Panc1 (cell line): ENCODE results near the gene TNK1. TPM values are rescaled to one million over a fixed set of nuclear protein-coding genes. Genes with fewer than 3 reads are reported as not detected.

Experiments
- ATAC-seq: fragments of 200-7000 bp; cut with Tn5 transposase; 2 replicates; pipeline ENCODE4 v1.9.1; 2020; ENCODE audit warnings: mild to moderate bottlenecking, moderate library complexity
- BruUV-seq: library from RNA; stranded (reverse); fragments of 400-500 nt; replicated peaks from 2 replicates; lab custom pipeline; 2021; lab: Mats Ljungman, UMichigan
- CTCF ChIA-PET: fragments of 300-600 bp; sonication (Branson Sonifier 250); formaldehyde crosslinking; loops from one replicate; lab custom pipeline; 2022; ENCODE audit warnings: antibody characterized with exemption; lab: Charles Lee
- POLR2A ChIA-PET: fragments of 300-600 bp; sonication (Branson Sonifier 250); formaldehyde crosslinking; loops from one replicate; lab custom pipeline; 2022; ENCODE audit warnings: antibody characterized with exemption; lab: Charles Lee
- DNase-seq: peaks from one replicate; pipeline ENCODE4 v3.0.0-alpha.2; 2010; ENCODE audit warnings: low read depth, low spot score
- H3K27ac ChIP-seq: 2 replicates; pipeline ENCODE4 v1.5.1; 2011; ENCODE audit warnings: mild to moderate bottlenecking, low read length, inconsistent platforms
- H3K27me3 ChIP-seq: fragments of 200-500 bp; sonication (Bioruptor generic); 2 replicates; pipeline ENCODE4 v1.6.0; 2014; ENCODE audit warnings: low read length, inconsistent platforms; ENCODE audit not compliant: control insufficient read depth, insufficient read depth
- H3K36me3 ChIP-seq: fragments of 200-500 bp; sonication (Bioruptor generic); 2 replicates; pipeline ENCODE4 v1.5.1; 2014; ENCODE audit warnings: inconsistent platforms, mild to moderate bottlenecking, low read length, moderate library complexity; ENCODE audit not compliant: control insufficient read depth, insufficient read depth
- H3K4me1 ChIP-seq: 2 replicates; pipeline ENCODE4 v1.5.1; 2011; ENCODE audit warnings: inconsistent platforms, mild to moderate bottlenecking, low read length, moderate library complexity; ENCODE audit not compliant: control insufficient read depth, insufficient read depth
- H3K4me3 ChIP-seq, 2 experiments: 2 replicates each; pipeline ENCODE4 v1.5.1; 2011 to 2012; ENCODE audit warnings: low read depth in 2 of 2, low read length in 2 of 2, mild to moderate bottlenecking in 2 of 2, inconsistent platforms in 1 of 2, moderate library complexity in 1 of 2
- H3K9me3 ChIP-seq: fragments of 200-500 bp; sonication (Bioruptor generic); 2 replicates; pipeline ENCODE4 v1.5.1; 2014; ENCODE audit warnings: low read depth, mild to moderate bottlenecking, inconsistent platforms, low read length, moderate library complexity; ENCODE audit not compliant: control insufficient read depth, insufficient read depth
- POLR2AphosphoS5 ChIP-seq: IDR thresholded peaks from 2 replicates; pipeline ENCODE4 v1.6.1; 2012; ENCODE audit warnings: mild to moderate bottlenecking, low read depth, low read length, moderate library complexity
- REST ChIP-seq, 2 experiments: IDR thresholded peaks; 2 replicates each; pipeline ENCODE4 v1.6.1; 2011 to 2012; ENCODE audit warnings: low read depth in 2 of 2, control low read depth in 1 of 2, low read length in 1 of 2, mild to moderate bottlenecking in 1 of 2, moderate library complexity in 1 of 2; ENCODE audit not compliant: insufficient read depth in 1 of 2
- SIN3A ChIP-seq: IDR thresholded peaks from 2 replicates; pipeline ENCODE4 v1.6.1; 2012; ENCODE audit warnings: low read depth, mild to moderate bottlenecking, low read length, moderate library complexity, borderline replicate concordance; ENCODE audit not compliant: insufficient read depth
- TCF7L2 ChIP-seq: IDR thresholded peaks from 2 replicates; pipeline ENCODE4 v1.6.1; 2011; ENCODE audit warnings: mild to moderate bottlenecking, low read depth, low read length, inconsistent platforms
- in situ Hi-C: cut with HindIII; loops from 2 replicates; pipeline ENCODE4 v1.10.0; 2016; ENCODE audit warnings: low sequenced_read_pairs, low pct_unique_long_range_greater_than_20kb
- intact Hi-C: fragments of 100-400 bp; cut with micrococcal nuclease; formaldehyde crosslinking; loops from one replicate; pipeline ENCODE4 v1.10.0; 2022; ENCODE audit not compliant: unreplicated experiment
- total RNA-seq: library from RNA; stranded (reverse); gene quantifications from one replicate; pipeline ENCODE4 v1.2.1, GENCODE V29; 2021; ENCODE audit not compliant: unreplicated experiment
- TF ChIP-seq, protein P1 (sequence below): fragments of 450-650 bp; IDR thresholded peaks from 2 replicates; pipeline ENCODE4 v1.5.1; 2017; ENCODE audit warnings: mild to moderate bottlenecking

TNK1 gene
- total RNA-seq, 1 experiment from 2014 or later, result 6.2 TPM

GRCh38 chr17:7417056-7417655, 36.3 kb downstream of the TNK1 start:
- TF ChIP-seq POLR2AphosphoS5, result no peak
- no peak for TF ChIP-seq TCF7L2
- no peak for TF ChIP-seq REST (IDR thresholded peaks at IDR 0.05; ENCODE audit: insufficient read depth in 1 of 2, low read depth in 2 of 2, low read length in 1 of 2)
- TF ChIP-seq, protein P1, sequence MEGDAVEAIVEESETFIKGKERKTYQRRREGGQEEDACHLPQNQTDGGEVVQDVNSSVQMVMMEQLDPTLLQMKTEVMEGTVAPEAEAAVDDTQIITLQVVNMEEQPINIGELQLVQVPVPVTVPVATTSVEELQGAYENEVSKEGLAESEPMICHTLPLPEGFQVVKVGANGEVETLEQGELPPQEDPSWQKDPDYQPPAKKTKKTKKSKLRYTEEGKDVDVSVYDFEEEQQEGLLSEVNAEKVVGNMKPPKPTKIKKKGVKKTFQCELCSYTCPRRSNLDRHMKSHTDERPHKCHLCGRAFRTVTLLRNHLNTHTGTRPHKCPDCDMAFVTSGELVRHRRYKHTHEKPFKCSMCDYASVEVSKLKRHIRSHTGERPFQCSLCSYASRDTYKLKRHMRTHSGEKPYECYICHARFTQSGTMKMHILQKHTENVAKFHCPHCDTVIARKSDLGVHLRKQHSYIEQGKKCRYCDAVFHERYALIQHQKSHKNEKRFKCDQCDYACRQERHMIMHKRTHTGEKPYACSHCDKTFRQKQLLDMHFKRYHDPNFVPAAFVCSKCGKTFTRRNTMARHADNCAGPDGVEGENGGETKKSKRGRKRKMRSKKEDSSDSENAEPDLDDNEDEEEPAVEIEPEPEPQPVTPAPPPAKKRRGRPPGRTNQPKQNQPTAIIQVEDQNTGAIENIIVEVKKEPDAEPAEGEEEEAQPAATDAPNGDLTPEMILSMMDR, result no peak
- TF ChIP-seq SIN3A, result no peak
- Histone ChIP-seq H3K9me3 (no peaks in the 10 kb centered on the region), H3K27me3 (no peaks in the 10 kb centered on the region), H3K4me1 (no peaks in the 10 kb centered on the region), H3K36me3 (no peaks in the 10 kb centered on the region), H3K4me3 (no peak overlapping the region), H3K27ac (no peak overlapping the region)
- CTCF ChIA-PET, result no interaction called here
- DNase-seq, result no peak
- no TSS peak for BruUV-seq
- no peak for ATAC-seq
- in situ Hi-C loops, result no loop called here
- intact Hi-C loops, result no loop called here
- POLR2A ChIA-PET, result no interaction called here

GRCh38 chr17:7418472-7419152, 37.7 kb downstream of the TNK1 start:
- ATAC-seq (no peak), DNase-seq (no peak)
- Histone ChIP-seq H3K4me1 (no peaks in the 10 kb centered on the region), H3K9me3 (no peaks in the 10 kb centered on the region), H3K27me3 (no peaks in the 10 kb centered on the region), H3K36me3 (no peaks in the 10 kb centered on the region), H3K4me3 (no peak overlapping the region), H3K27ac (no peak overlapping the region)
- no TSS peak for BruUV-seq
- in situ Hi-C loops, result no loop called here
- POLR2A ChIA-PET, result no interaction called here
- intact Hi-C loops, result no loop called here
- TF ChIP-seq, protein P1, result no peak
- TF ChIP-seq SIN3A (no peak), POLR2AphosphoS5 (no peak), TCF7L2 (no peak), REST (IDR thresholded peaks at IDR 0.05; ENCODE audit: insufficient read depth in 1 of 2, low read depth in 2 of 2, low read length in 1 of 2) (no peak)
- CTCF ChIA-PET, result interaction anchor here (0.6 kb wide), 1 partner anchor 15 kb away, joined by 4 read pairs; no protein-coding TSS in a partner anchor
